Stomach (tissue), 9 donors: ENCODE measurements around the gene TBCE. TPM values are rescaled to one million over a fixed set of nuclear protein-coding genes. Genes with fewer than 3 reads are reported as not detected.

ENCODE experiments used
- DNase-seq, 2 donors: peaks; one replicate each; pipeline versions ENCODE4 v3.0.0 to v3.0.0-alpha.2; 2013 to 2019
- H3K27ac ChIP-seq, 5 donors: fragments of 200-600 bp in 4 of 5; sonication (generic) in 4 of 5; one replicate each; pipeline ENCODE4 v1.5.1; 2013 to 2019; ENCODE audit warnings: mild to moderate bottlenecking in 1 of 5, moderate library complexity in 1 of 5
- H3K27me3 ChIP-seq, 3 donors: fragments of 200-600 bp; sonication (generic); one replicate each; pipeline ENCODE4 v1.5.1; 2017 to 2019; ENCODE audit warnings: mixed run types in 1 of 3
- H3K36me3 ChIP-seq, 4 donors: fragments of 200-600 bp; sonication (generic); 1 replicate in 3 of 4; 2 replicates in 1 of 4; pipeline ENCODE4 v1.5.1; 2016 to 2019
- H3K4me1 ChIP-seq, 4 donors: fragments of 200-600 bp; sonication (generic); one replicate each; pipeline ENCODE4 v1.5.1; 2016 to 2019
- H3K4me3 ChIP-seq, 4 donors: fragments of 200-600 bp; sonication (generic) in 3 of 4; one replicate each; pipeline ENCODE4 v1.5.1; 2016 to 2019; ENCODE audit warnings: mild to moderate bottlenecking in 1 of 4
- H3K9me3 ChIP-seq, 4 donors: fragments of 200-600 bp; sonication (generic); one replicate each; pipeline ENCODE4 v1.5.1; 2016 to 2019
- EP300 ChIP-seq: sonication (generic); formaldehyde crosslinking; IDR thresholded peaks from one replicate; pipeline ENCODE4 v1.6.1; 2017; ENCODE audit warnings: antibody characterized with exemption
- POLR2A ChIP-seq, 4 donors: fragments of 450-650 bp; IDR thresholded peaks; one replicate each; pipeline ENCODE4 v1.6.1; 2016; ENCODE audit warnings: antibody characterized with exemption in 4 of 4, control low read depth in 2 of 4, mild to moderate bottlenecking in 1 of 4, moderate library complexity in 1 of 4
- POLR2AphosphoS5 ChIP-seq, 3 donors: sonication (generic); formaldehyde crosslinking; IDR thresholded peaks; one replicate each; pipeline ENCODE4 v1.6.1; 2016; ENCODE audit warnings: antibody characterized with exemption in 3 of 3
- WGBS, 5 donors: extraction: QIAGEN DNeasy Blood & Tissue Kit in 3 of 5; methylation state at CpG; one replicate each; pipeline versions ENCODE4 v1.1.5 to v1.1.7; 2013 to 2018; 5-methylcytosine and 5-hydroxymethylcytosine counted together
- intact Hi-C: fragments of 100-400 bp; cut with DNase I; formaldehyde crosslinking; loops from one replicate; pipeline ENCODE4 v1.15.1; 2023; ENCODE audit warnings: low total_unique reads
- polyA plus RNA-seq, 3 donors: library from polyadenylated mRNA; stranded (reverse); fragments of 200-250 nt; gene quantifications; one replicate each; pipeline ENCODE4 v1.2.3, GENCODE V29; 2013
- total RNA-seq, 5 donors: library from RNA; depleted of rRNA; stranded (reverse); fragments of >200 nt; gene quantifications; one replicate each; pipeline versions ENCODE4 v1.1.0 to v1.2.3, GENCODE V29; 2014 to 2016
- TF ChIP-seq, protein P1 (sequence below), 7 experiments: fragments of 450-650 bp in 4 of 7; fragments of 200-600 bp in 3 of 7; sonication (generic) in 3 of 7; IDR thresholded peaks; one replicate each; pipeline ENCODE4 v1.5.1; 2016 to 2019; ENCODE audit warnings: antibody characterized with exemption in 7 of 7, control low read depth in 2 of 7, mild to moderate bottlenecking in 1 of 7
- donor health status: healthy with polysubstance abuse.
- donor health status: Bipolar disorder and iron deficiency.
- donor health status: healthy.

Gene TBCE
- total and polyA plus RNA-seq, 8 donors, result 7.1 to 43.7 (median 23.8) TPM

GRCh38 chr1:235434001-235434400, 66.8 kb downstream of the TBCE start:
- peaks cover 29 to 83% (median 71%) of the 10 kb centered on the region in 4 donors for H3K36me3 ChIP-seq
- intact Hi-C loops, result no loop called here
- H3K4me3 ChIP-seq, result no peak overlapping the region
- WGBS, 5 donors, result 90 to 97% (median 91%) methylated on average over 8 of the region's 8 CpGs
- DNase-seq, result no peak
- TF ChIP-seq, protein P1, sequence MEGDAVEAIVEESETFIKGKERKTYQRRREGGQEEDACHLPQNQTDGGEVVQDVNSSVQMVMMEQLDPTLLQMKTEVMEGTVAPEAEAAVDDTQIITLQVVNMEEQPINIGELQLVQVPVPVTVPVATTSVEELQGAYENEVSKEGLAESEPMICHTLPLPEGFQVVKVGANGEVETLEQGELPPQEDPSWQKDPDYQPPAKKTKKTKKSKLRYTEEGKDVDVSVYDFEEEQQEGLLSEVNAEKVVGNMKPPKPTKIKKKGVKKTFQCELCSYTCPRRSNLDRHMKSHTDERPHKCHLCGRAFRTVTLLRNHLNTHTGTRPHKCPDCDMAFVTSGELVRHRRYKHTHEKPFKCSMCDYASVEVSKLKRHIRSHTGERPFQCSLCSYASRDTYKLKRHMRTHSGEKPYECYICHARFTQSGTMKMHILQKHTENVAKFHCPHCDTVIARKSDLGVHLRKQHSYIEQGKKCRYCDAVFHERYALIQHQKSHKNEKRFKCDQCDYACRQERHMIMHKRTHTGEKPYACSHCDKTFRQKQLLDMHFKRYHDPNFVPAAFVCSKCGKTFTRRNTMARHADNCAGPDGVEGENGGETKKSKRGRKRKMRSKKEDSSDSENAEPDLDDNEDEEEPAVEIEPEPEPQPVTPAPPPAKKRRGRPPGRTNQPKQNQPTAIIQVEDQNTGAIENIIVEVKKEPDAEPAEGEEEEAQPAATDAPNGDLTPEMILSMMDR (IDR thresholded peaks at IDR 0.05), result no peak
- no peak for TF ChIP-seq EP300
- TF ChIP-seq POLR2A (IDR thresholded peaks at IDR 0.05), result no peak
- TF ChIP-seq POLR2AphosphoS5 (IDR thresholded peaks at IDR 0.05), result no peak
- H3K9me3 ChIP-seq, result no peaks in the 10 kb centered on the region
- no peak overlapping the region for H3K27ac ChIP-seq
- no peaks in the 10 kb centered on the region for H3K4me1 ChIP-seq
- H3K27me3 ChIP-seq, result no peaks in the 10 kb centered on the region

GRCh38 chr1:235441159-235441685, 74.0 kb downstream of the TBCE start:
- Histone ChIP-seq H3K27me3 (no peaks in the 10 kb centered on the region), H3K4me3 (no peak overlapping the region), H3K27ac (no peak overlapping the region), H3K4me1 (no peaks in the 10 kb centered on the region), H3K36me3 (peaks cover 66 to 100% (median 98%) of the 10 kb centered on the region in 4 donors), H3K9me3 (no peaks in the 10 kb centered on the region)
- no peak for DNase-seq
- 78 to 92% (median 88%) methylated on average over 6 of the region's 6 CpGs for whole genome bisulfite sequencing, 5 donors
- TF ChIP-seq EP300 (no peak), POLR2AphosphoS5 (IDR thresholded peaks at IDR 0.05) (no peak), POLR2A (IDR thresholded peaks at IDR 0.05) (no peak)
- TF ChIP-seq, protein P1 (IDR thresholded peaks at IDR 0.05), result no peak
- intact Hi-C loops, result no loop called here

- H3K27ac ChIP-seq, result peak overlapping the region in 1 of 5 donors; percentile 10
- H3K9me3 ChIP-seq, result no peaks in the 10 kb centered on the region
- no peaks in the 10 kb centered on the region for H3K27me3 ChIP-seq
- 86 to 93% (median 90%) methylated on average over 9 of the region's 9 CpGs for WGBS, 5 donors
- peaks cover 57 to 100% (median 98%) of the 10 kb centered on the region in 4 donors for H3K36me3 ChIP-seq
- TF ChIP-seq POLR2A (IDR thresholded peaks at IDR 0.05), result no peak
- no peak for TF ChIP-seq EP300
- TF ChIP-seq, protein P1 (IDR thresholded peaks at IDR 0.05), result no peak
- no peak for TF ChIP-seq POLR2AphosphoS5 (IDR thresholded peaks at IDR 0.05)
- no peak overlapping the region for H3K4me3 ChIP-seq
- DNase-seq, result no peak
- intact Hi-C loops, result no loop called here
- no peaks in the 10 kb centered on the region for H3K4me1 ChIP-seq
These were observed 75.7 kb downstream of the TBCE start for GRCh38 chr1:235442788-235443429.

DNA sequence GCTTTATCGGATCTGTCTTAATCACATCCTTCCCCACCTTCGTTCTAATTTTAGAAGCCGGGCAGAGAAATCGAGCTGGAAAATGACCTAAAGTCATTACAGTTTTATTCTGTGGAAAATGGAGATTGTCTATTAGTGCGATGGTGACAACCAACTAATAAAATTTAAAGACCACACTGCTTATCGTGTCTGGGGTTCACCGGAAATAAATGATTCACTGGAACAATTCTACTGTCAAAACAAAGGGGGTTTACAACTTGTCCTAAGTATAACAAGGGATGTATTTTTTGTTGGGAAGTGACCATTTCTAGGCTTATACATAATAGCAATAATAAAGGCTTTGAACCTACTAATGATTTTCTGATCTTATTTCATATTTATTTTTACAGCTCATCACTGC, 81.4 kb downstream of the TBCE start:
- Histone ChIP-seq H3K9me3 (no peaks in the 10 kb centered on the region), H3K27me3 (no peaks in the 10 kb centered on the region), H3K27ac (no peak overlapping the region), H3K36me3 (peaks cover 41 to 100% (median 99%) of the 10 kb centered on the region in 4 donors), H3K4me1 (no peaks in the 10 kb centered on the region), H3K4me3 (no peak overlapping the region)
- intact Hi-C loops, result no loop called here
- TF ChIP-seq POLR2A (IDR thresholded peaks at IDR 0.05), result no peak
- no peak for TF ChIP-seq EP300
- TF ChIP-seq POLR2AphosphoS5 (IDR thresholded peaks at IDR 0.05), result no peak
- TF ChIP-seq, protein P1 (IDR thresholded peaks at IDR 0.05), result no peak
- DNase-seq, result no peak
- 87 to 95% (median 91%) methylated on average over 7 of the region's 7 CpGs for WGBS, 5 donors
